SK-N-SH treated with all-trans-retinoic acid at 6 μM for 48 hours (cell line): ENCODE data around the gene CLEC3A.

Experiments used
- ATAC-seq: fragments of 200-7000 bp; cut with Tn5 transposase; 3 replicates; pipeline ENCODE4 v1.9.1; 2020; ENCODE audit warnings: mild to moderate bottlenecking, moderate library complexity
- ARNTL ChIP-seq: fragments of 450-650 bp; formaldehyde crosslinking; IDR thresholded peaks from 2 replicates; pipeline ENCODE4 v1.5.0; 2020; ENCODE audit warnings: low read depth, mild to moderate bottlenecking, moderate library complexity, borderline replicate concordance
- BACH2 ChIP-seq: fragments of 250-450 bp; sonication (Bioruptor Pico); IDR thresholded peaks from 2 replicates; pipeline ENCODE4 v1.9.0; 2021; ENCODE audit warnings: mild to moderate bottlenecking, borderline replicate concordance
- CSRNP3 ChIP-seq: fragments of 250-450 bp; sonication (Bioruptor Pico); IDR thresholded peaks from 2 replicates; pipeline ENCODE4 v1.5.1; 2021; ENCODE audit warnings: mild to moderate bottlenecking, moderate library complexity
- ESRRG ChIP-seq: fragments of 250-450 bp; sonication (Bioruptor Pico); IDR thresholded peaks from 2 replicates; pipeline ENCODE4 v1.6.1; 2021; ENCODE audit warnings: mild to moderate bottlenecking
- GLIS3 ChIP-seq: fragments of 250-450 bp; sonication (Bioruptor Pico); IDR thresholded peaks from 2 replicates; pipeline ENCODE4 v1.5.0; 2020; ENCODE audit warnings: mild to moderate bottlenecking, moderate library complexity
- ISL1 ChIP-seq: fragments of 250-450 bp; sonication (Bioruptor Pico); IDR thresholded peaks from 2 replicates; pipeline ENCODE4 v2.1.2; 2022; ENCODE audit warnings: mild to moderate bottlenecking, moderate library complexity
- OSR1 ChIP-seq: fragments of 250-450 bp; sonication (Bioruptor Pico); IDR thresholded peaks from 2 replicates; pipeline ENCODE4 v1.8.0; 2022; ENCODE audit warnings: moderate library complexity, mild to moderate bottlenecking, inconsistent platforms
- PATZ1 ChIP-seq: fragments of 250-450 bp; sonication (Bioruptor Pico); IDR thresholded peaks from 2 replicates; pipeline ENCODE4 v1.8.0; 2020; ENCODE audit warnings: mild to moderate bottlenecking, moderate library complexity, borderline replicate concordance
- PPARA ChIP-seq: fragments of 250-450 bp; sonication (Bioruptor Pico); IDR thresholded peaks from 2 replicates; pipeline ENCODE4 v1.5.0; 2020; ENCODE audit warnings: mild to moderate bottlenecking, borderline replicate concordance
- RARB ChIP-seq: fragments of 250-450 bp; sonication (Bioruptor Pico); IDR thresholded peaks from 2 replicates; pipeline ENCODE4 v1.8.0; 2021; ENCODE audit warnings: mild to moderate bottlenecking, moderate library complexity
- TCF4 ChIP-seq: fragments of 250-450 bp; sonication (Bioruptor Pico); IDR thresholded peaks from 2 replicates; pipeline ENCODE4 v1.8.0; 2021; ENCODE audit warnings: mild to moderate bottlenecking, moderate library complexity, borderline replicate concordance
- TOX ChIP-seq: fragments of 250-450 bp; sonication (Bioruptor Pico); IDR thresholded peaks from 2 replicates; pipeline ENCODE4 v1.8.0; 2021; ENCODE audit warnings: mild to moderate bottlenecking, moderate library complexity, borderline replicate concordance
- ZC3H10 ChIP-seq: fragments of 250-450 bp; sonication (Bioruptor Pico); IDR thresholded peaks from 2 replicates; pipeline ENCODE4 v1.5.1; 2021; ENCODE audit warnings: mild to moderate bottlenecking, moderate library complexity
- ZFP3 ChIP-seq: fragments of 250-450 bp; sonication (Bioruptor Pico); IDR thresholded peaks from 2 replicates; pipeline ENCODE4 v1.5.0; 2020; ENCODE audit warnings: mild to moderate bottlenecking, moderate library complexity
- ZFP30 ChIP-seq: fragments of 450-650 bp; formaldehyde crosslinking; IDR thresholded peaks from 2 replicates; pipeline ENCODE4 v1.5.0; 2022; ENCODE audit warnings: mild to moderate bottlenecking, moderate library complexity
- ZNF565 ChIP-seq: fragments of 450-650 bp; formaldehyde crosslinking; conservative IDR thresholded peaks from 2 replicates; pipeline ENCODE4 v1.5.0; 2020; ENCODE audit warnings: low read depth, mild to moderate bottlenecking, moderate library complexity
- ZNF70 ChIP-seq: fragments of 450-650 bp; formaldehyde crosslinking; IDR thresholded peaks from 2 replicates; pipeline ENCODE4 v1.5.0; 2020; ENCODE audit warnings: mild to moderate bottlenecking, moderate library complexity
- ZNF8 ChIP-seq: fragments of 450-650 bp; formaldehyde crosslinking; IDR thresholded peaks from 2 replicates; pipeline ENCODE4 v1.5.0; 2020; ENCODE audit warnings: mild to moderate bottlenecking, moderate library complexity
- TF ChIP-seq, protein P1 (sequence below): fragments of 250-450 bp; sonication (Bioruptor Pico); IDR thresholded peaks from 2 replicates; pipeline ENCODE4 v1.8.0; 2021; ENCODE audit warnings: low read depth, mild to moderate bottlenecking, moderate library complexity, borderline replicate concordance
- TF ChIP-seq, protein P2 (sequence below): fragments of 250-450 bp; sonication (Bioruptor Pico); IDR thresholded peaks from 2 replicates; pipeline ENCODE4 v1.5.0; 2020; ENCODE audit warnings: mild to moderate bottlenecking, moderate library complexity

The CLEC3A gene

GRCh38 chr16:77985111-77985510, 37.2 kb upstream of the CLEC3A start:
- TF ChIP-seq ESRRG (CRISPR knock-in tag) (no peak), ZC3H10 (CRISPR knock-in tag) (no peak), GLIS3 (CRISPR knock-in tag) (no peak), RARB (no peak), TCF4 (CRISPR knock-in tag) (no peak), ZFP30 (no peak)
- TF ChIP-seq, protein P1, sequence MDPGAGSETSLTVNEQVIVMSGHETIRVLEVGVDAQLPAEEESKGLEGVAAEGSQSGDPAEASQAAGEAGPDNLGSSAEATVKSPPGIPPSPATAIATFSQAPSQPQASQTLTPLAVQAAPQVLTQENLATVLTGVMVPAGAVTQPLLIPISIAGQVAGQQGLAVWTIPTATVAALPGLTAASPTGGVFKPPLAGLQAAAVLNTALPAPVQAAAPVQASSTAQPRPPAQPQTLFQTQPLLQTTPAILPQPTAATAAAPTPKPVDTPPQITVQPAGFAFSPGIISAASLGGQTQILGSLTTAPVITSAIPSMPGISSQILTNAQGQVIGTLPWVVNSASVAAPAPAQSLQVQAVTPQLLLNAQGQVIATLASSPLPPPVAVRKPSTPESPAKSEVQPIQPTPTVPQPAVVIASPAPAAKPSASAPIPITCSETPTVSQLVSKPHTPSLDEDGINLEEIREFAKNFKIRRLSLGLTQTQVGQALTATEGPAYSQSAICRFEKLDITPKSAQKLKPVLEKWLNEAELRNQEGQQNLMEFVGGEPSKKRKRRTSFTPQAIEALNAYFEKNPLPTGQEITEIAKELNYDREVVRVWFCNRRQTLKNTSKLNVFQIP (CRISPR knock-in tag) = no peak
- TF ChIP-seq, protein P2, sequence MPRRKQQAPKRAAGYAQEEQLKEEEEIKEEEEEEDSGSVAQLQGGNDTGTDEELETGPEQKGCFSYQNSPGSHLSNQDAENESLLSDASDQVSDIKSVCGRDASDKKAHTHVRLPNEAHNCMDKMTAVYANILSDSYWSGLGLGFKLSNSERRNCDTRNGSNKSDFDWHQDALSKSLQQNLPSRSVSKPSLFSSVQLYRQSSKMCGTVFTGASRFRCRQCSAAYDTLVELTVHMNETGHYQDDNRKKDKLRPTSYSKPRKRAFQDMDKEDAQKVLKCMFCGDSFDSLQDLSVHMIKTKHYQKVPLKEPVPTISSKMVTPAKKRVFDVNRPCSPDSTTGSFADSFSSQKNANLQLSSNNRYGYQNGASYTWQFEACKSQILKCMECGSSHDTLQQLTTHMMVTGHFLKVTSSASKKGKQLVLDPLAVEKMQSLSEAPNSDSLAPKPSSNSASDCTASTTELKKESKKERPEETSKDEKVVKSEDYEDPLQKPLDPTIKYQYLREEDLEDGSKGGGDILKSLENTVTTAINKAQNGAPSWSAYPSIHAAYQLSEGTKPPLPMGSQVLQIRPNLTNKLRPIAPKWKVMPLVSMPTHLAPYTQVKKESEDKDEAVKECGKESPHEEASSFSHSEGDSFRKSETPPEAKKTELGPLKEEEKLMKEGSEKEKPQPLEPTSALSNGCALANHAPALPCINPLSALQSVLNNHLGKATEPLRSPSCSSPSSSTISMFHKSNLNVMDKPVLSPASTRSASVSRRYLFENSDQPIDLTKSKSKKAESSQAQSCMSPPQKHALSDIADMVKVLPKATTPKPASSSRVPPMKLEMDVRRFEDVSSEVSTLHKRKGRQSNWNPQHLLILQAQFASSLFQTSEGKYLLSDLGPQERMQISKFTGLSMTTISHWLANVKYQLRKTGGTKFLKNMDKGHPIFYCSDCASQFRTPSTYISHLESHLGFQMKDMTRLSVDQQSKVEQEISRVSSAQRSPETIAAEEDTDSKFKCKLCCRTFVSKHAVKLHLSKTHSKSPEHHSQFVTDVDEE = no peak
- TF ChIP-seq, all 23 proteins: peak for 0
- no peak for ATAC-seq

- TF ChIP-seq PPARA (no peak), ZNF565 (CRISPR knock-in tag) (no peak), ZC3H10 (CRISPR knock-in tag) (no peak), ZNF70 (no peak), ARNTL (CRISPR knock-in tag) (no peak), GLIS3 (CRISPR knock-in tag) (no peak), ZFP30 (no peak), CSRNP3 (CRISPR knock-in tag) (no peak), TOX (CRISPR knock-in tag) (no peak), ZNF8 (CRISPR knock-in tag) (no peak), ZFP3 (no peak), OSR1 (CRISPR knock-in tag) (no peak), RARB (no peak), ESRRG (CRISPR knock-in tag) (no peak), PATZ1 (CRISPR knock-in tag) (no peak), BACH2 (CRISPR knock-in tag) (no peak), ISL1 (CRISPR knock-in tag) (no peak), TCF4 (CRISPR knock-in tag) (no peak)
- TF ChIP-seq, protein P2 = no peak
- TF ChIP-seq, protein P1 (CRISPR knock-in tag) = no peak
- no peak for ATAC-seq
Observed at GRCh38 chr16:77986011-77986740, 36.2 kb upstream of the CLEC3A start.
